Lower lobe of right lung (tissue), 2 donors: ENCODE measurements around the gene ACYP2. TPM values are rescaled to one million over a fixed set of nuclear protein-coding genes. Genes with fewer than 3 reads are reported as not detected.
"Not testable (repeated sequence)": the region's sequence is repeated elsewhere in the genome, so short reads cannot be mapped to it uniquely, and the experiment has no call there.

ENCODE experiments used
- ATAC-seq, 2 donors: fragments of 200-7000 bp; cut with Tn5 transposase; one replicate each; pipeline ENCODE4 v1.9.1; 2020 to 2022; ENCODE audit warnings: mild to moderate bottlenecking in 2 of 2, moderate library complexity in 2 of 2
- DNase-seq: peaks from one replicate; pipeline ENCODE4 v3.0.0-alpha.2; 2020
- H3K27ac ChIP-seq: fragments of 200-600 bp; one replicate; pipeline ENCODE4 v1.8.0; 2022
- H3K27me3 ChIP-seq: fragments of 200-600 bp; one replicate; pipeline ENCODE4 v1.8.0; 2022; ENCODE audit warnings: low read depth
- H3K36me3 ChIP-seq: fragments of 200-600 bp; one replicate; pipeline ENCODE4 v1.8.0; 2022; ENCODE audit warnings: mild to moderate bottlenecking
- H3K4me1 ChIP-seq: fragments of 200-600 bp; one replicate; pipeline ENCODE4 v1.8.0; 2022
- H3K4me3 ChIP-seq: fragments of 200-600 bp; one replicate; pipeline ENCODE4 v1.8.0; 2022; ENCODE audit warnings: mild to moderate bottlenecking
- H3K9me3 ChIP-seq: fragments of 200-600 bp; one replicate; pipeline ENCODE4 v1.8.0; 2022
- intact Hi-C: fragments of 100-400 bp; cut with DNase I; formaldehyde crosslinking; loops from one replicate; pipeline ENCODE4 v1.11.0; 2022
- total RNA-seq: library from RNA; stranded (reverse); fragmentation: NEBNext Ultra II Directional; extraction: Animal tissue kit (Norgen Biotek cat#: 25700); gene quantifications from one replicate; pipeline ENCODE4 v1.2.1, GENCODE V29; 2021
- TF ChIP-seq, protein P1 (sequence below): fragments of 200-600 bp; IDR thresholded peaks from one replicate; pipeline ENCODE4 v1.8.0; 2022; ENCODE audit warnings: antibody characterized with exemption, mild to moderate bottlenecking
- donor health status: DM: no; HTN: yes; CAD: no; lungs with severe emphysema.

The ACYP2 gene
- total RNA-seq, 1 donor from 2014 or later, result 15.3 TPM

DNA sequence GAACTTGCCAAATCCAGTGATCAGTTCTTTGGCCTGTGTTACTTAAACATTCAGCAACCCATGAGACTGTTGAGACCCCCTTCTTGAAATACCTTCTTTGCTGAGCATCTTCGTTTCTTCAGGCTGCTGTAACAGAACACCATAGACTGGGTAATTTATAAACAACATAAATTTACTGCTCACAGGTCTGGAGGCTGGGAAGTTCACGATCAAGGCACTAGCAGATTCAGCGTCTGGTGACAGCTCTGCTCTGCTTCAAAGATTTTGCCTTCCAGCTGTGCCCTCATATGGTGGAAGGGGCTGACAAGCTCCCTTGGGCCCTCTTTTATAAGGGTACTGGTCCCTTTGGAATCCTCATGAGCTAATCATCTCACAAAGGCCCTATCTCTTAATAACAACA, 169.4 kb downstream of the ACYP2 start:
- H3K36me3 ChIP-seq, result no peaks in the 10 kb centered on the region
- intact Hi-C loops, result no loop called here
- ATAC-seq, result no peak
- DNase-seq, result no peak
- no peaks in the 10 kb centered on the region for H3K27me3 ChIP-seq
- H3K4me3 ChIP-seq, result no peak overlapping the region
- TF ChIP-seq, protein P1, sequence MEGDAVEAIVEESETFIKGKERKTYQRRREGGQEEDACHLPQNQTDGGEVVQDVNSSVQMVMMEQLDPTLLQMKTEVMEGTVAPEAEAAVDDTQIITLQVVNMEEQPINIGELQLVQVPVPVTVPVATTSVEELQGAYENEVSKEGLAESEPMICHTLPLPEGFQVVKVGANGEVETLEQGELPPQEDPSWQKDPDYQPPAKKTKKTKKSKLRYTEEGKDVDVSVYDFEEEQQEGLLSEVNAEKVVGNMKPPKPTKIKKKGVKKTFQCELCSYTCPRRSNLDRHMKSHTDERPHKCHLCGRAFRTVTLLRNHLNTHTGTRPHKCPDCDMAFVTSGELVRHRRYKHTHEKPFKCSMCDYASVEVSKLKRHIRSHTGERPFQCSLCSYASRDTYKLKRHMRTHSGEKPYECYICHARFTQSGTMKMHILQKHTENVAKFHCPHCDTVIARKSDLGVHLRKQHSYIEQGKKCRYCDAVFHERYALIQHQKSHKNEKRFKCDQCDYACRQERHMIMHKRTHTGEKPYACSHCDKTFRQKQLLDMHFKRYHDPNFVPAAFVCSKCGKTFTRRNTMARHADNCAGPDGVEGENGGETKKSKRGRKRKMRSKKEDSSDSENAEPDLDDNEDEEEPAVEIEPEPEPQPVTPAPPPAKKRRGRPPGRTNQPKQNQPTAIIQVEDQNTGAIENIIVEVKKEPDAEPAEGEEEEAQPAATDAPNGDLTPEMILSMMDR, result no peak
- H3K9me3 ChIP-seq, result no peaks in the 10 kb centered on the region
- H3K4me1 ChIP-seq, result no peaks in the 10 kb centered on the region
- no peak overlapping the region for H3K27ac ChIP-seq

DNA sequence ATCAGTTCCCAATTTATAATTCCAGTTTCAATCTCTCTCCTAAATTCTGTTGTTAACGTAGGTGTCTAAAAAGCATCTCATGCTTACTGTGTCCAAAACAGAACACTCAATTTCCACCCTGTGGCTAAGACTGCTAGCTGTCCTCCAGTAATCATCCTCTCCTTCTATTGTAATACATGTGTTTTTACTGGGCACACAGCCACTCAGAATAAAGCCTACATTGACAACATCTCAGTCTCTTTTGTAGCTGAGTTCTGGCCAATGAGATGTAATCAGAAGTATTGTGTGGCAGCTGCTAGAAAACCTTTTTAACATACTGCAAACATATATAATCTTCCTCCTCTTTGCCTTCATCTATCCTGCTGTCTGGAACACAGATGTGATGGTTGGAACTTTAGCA, 170.0 kb downstream of the ACYP2 start:
- no peak overlapping the region for H3K27ac ChIP-seq
- TF ChIP-seq, protein P1, result no peak
- no peaks in the 10 kb centered on the region for H3K9me3 ChIP-seq
- ATAC-seq, result no peak
- no peak for DNase-seq
- intact Hi-C loops, result no loop called here
- H3K36me3 ChIP-seq, result no peaks in the 10 kb centered on the region
- no peak overlapping the region for H3K4me3 ChIP-seq
- no peaks in the 10 kb centered on the region for H3K27me3 ChIP-seq
- no peaks in the 10 kb centered on the region for H3K4me1 ChIP-seq

DNA sequence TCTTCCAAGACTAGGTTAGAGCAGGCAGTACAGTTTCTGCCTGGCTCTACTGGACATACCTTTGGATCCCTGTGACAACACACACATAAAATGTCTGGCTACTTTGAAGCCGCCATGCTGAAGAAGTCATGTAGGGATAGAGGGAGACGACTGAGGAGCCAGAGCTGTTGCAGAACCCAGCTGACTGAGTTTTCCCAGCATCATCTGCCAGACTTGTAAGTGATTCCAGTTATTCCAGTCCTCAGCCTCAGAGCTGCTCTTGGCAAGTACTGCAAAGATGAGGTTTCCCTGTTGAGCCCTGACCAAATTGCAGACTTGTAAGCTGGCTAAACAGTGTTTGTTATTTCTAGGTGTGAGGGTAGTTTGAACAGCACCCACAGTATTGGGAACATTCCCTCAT, 172.1 kb downstream of the ACYP2 start:
- ATAC-seq (no peak), DNase-seq (no peak)
- Histone ChIP-seq H3K36me3 (no peaks in the 10 kb centered on the region), H3K27ac (no peak overlapping the region), H3K9me3 (no peaks in the 10 kb centered on the region), H3K4me1 (no peaks in the 10 kb centered on the region), H3K27me3 (no peaks in the 10 kb centered on the region), H3K4me3 (no peak overlapping the region)
- intact Hi-C loops, result no loop called here
- TF ChIP-seq, protein P1, result no peak

DNA sequence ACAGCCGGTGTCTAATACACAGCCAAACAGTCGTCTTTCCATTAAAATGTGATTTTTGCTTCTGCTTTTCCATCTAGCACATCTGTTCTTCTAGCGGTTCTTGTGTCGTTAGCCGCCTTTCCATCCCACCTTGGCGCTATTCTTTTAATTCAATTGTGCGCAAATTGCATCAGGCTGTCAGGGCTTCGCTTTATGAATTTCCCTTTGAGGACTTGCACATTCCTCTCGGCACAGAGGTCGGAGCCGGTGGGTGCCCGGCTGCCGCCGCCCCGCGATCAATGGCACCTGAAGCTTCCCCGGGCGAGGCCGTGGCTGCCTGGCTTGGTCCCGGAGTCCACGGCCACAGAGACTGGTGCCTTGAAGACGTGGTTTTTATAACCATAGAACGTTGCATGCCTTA, 174.5 kb downstream of the ACYP2 start:
- no peak for ATAC-seq

DNA sequence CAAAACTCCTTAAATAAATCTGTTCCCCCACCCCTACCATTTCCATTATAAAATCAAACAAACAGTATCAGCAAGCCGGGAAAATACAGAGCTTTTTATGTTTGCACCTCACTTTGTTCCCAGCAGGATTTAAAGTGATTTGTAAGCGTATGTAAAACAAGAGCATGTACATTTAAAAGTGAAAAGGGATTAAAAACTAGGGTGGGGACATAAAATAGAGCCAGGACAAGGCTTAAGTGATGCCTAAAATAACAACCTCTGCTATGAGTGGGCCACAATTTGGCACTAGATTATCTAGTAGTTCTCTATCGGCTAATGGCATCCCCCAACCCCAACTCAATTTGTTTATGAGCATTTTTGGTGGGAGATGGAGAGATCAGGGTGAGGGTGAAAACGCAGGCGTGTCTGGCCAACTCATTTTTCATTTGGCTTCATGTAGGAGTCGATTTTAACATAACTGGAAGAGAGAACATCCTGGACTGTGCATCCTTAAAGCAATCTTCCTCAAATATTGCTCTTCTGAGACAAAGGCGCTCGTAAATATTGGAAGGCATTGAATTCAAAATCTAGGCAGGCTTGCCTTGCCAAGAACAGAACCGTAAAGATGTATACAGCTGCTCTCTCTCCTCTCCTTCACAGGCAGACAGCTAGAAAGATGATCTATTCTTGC, 175.1 kb downstream of the ACYP2 start:
- no peaks in the 10 kb centered on the region for H3K4me1 ChIP-seq
- TF ChIP-seq, protein P1, result no peak
- no peaks in the 10 kb centered on the region for H3K27me3 ChIP-seq
- ATAC-seq (no peak), DNase-seq (no peak)
- intact Hi-C loops, result no loop called here
- no peaks in the 10 kb centered on the region for H3K36me3 ChIP-seq
- H3K4me3 ChIP-seq, result no peak overlapping the region
- no peak overlapping the region for H3K27ac ChIP-seq
- no peaks in the 10 kb centered on the region for H3K9me3 ChIP-seq

More for the DNA sequence above, 174.5 kb downstream of the ACYP2 start:
- Histone ChIP-seq H3K9me3 (no peaks in the 10 kb centered on the region), H3K4me3 (no peak overlapping the region), H3K27me3 (no peaks in the 10 kb centered on the region), H3K27ac (no peak overlapping the region), H3K36me3 (no peaks in the 10 kb centered on the region), H3K4me1 (no peaks in the 10 kb centered on the region)
- no peak for DNase-seq
- intact Hi-C loops, result no loop called here
- TF ChIP-seq, protein P1, result no peak

DNA sequence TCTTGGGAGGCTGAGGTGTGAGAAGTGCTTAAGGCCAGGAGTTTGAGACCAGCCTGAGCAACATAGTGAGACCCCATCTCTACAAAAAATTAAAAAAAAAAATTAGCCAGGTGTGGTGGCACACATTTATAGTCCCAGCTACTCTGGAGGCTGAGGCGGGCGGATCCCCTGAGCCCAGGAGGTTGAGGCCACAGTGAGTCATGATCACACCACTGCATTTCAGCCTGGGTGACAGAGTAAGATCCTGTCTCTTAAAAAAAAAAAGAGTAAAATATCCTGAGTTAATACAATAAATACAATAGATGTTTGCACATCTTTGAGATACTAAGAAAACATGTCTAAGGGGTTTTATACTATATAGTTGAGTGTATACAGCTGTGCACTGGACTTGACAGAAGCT, 179.2 kb downstream of the ACYP2 start:
- H3K4me3 ChIP-seq, H3K36me3 ChIP-seq, H3K9me3 ChIP-seq, H3K4me1 ChIP-seq, intact Hi-C loops, H3K27ac ChIP-seq, ATAC-seq, H3K27me3 ChIP-seq, DNase-seq: not testable (repeated sequence)
